ENCODE data around the gene SLC45A1. TPM values are rescaled to one million over a fixed set of nuclear protein-coding genes. Genes with fewer than 3 reads are reported as not detected.
A peak's percentile ranks its signal among the peaks of the same experiment; 100 is the strongest.

The SLC45A1 gene
- total RNA-seq, 1 experiment from 2014 or later = 13.8 TPM

DNA sequence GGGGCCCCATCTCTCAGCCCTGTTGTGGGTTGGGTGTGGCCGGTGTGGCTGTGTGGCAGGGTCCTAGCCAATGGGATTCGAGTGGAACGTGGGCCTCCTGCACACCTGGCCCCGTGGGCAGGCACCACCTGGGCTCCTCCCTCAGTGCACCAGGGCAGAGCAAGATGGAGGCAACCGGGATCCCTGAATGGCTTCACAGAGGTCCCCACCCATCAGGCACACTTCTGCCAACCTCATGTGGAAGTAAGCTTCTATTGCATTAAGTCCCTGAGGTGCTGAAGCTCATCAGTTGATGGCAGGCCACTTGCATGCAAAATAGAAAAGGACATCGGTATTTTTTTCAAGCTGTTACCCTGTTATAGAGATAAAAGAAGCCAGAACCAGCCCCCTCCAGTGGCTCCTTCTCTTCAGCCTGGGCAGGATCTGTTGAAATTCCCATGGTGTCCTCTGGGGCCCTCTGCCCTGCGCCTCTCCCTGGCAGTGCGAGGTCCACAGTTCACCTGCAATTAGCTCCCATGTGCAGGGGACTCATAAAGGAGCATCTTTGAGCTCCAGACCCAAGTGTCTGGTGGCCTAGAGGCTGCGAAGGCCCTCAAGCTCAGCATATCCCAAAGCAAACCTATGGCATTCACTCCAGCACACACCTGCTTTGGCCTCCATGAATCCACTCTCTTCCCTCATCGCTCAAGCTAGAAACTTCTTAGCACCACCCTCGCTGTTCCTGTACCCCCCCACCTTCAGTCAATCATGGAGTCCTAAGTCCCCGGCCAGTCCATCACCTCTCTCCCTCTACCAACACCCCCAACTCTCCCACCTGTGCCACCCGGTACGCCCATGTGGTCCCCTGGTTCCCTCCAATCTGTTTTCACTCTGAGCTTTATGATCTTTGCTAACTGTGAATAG, 2.1 kb upstream of the SLC45A1 start:
- Histone ChIP-seq H3K36me3 (ENCODE audit: control insufficient read depth in 1 of 2, insufficient read depth in 2 of 2, low read length in 2 of 2) (no peaks in the 10 kb centered on the region), H3K9ac (ENCODE audit: low read length) (peak overlapping the region; percentile 38; the same call in 1 of the 2 replicates), H3K27ac (ENCODE audit: low read depth, low read length) (peak overlapping the region; percentile 30; the same call in 1 of the 2 replicates), H3K79me2 (ENCODE audit: insufficient read depth, low read length) (peaks cover 6% of the 10 kb centered on the region; the same call in 1 of the 2 replicates), H3K4me1 (ENCODE audit: control insufficient read depth in 1 of 2, insufficient read depth in 2 of 2, low read length in 2 of 2) (peaks cover 29 to 60% of the 10 kb centered on the region in 2 experiments), H3K27me3 (ENCODE audit: insufficient read depth, low read length) (no peaks in the 10 kb centered on the region), H2AFZ (ENCODE audit: low read depth, low read length, poor library complexity, severe bottlenecking) (peak overlapping the region; percentile 74), H3K9me3 (ENCODE audit: control insufficient read depth in 1 of 2, insufficient read depth in 1 of 2, low read depth in 1 of 2, low read length in 2 of 2) (peaks cover 0 to 11% of the 10 kb centered on the region in 2 experiments; a peak in 1 of 4 replicates), H3K4me3 (replicated peaks in 1 of 2; ENCODE audit: low read depth in 1 of 2, low read length in 2 of 2) (no peak overlapping the region), H3K9me2 (ENCODE audit: insufficient read depth) (no peaks in the 10 kb centered on the region), H4K20me1 (ENCODE audit: insufficient read depth) (no peaks in the 10 kb centered on the region), H3K4me2 (ENCODE audit: low read length) (peak overlapping the region; percentile 56)
- ATAC-seq (peak; percentile 49), DNase-seq (ENCODE audit: low read depth, low spot score) (no peak)
- intact Hi-C loops (cut with micrococcal nuclease) = loop anchor here (2.0 to 10.0 kb wide), 3 partner anchors 134 to 295 kb away; no protein-coding TSS in a partner anchor
- ChIA-PET RAD21 (ENCODE audit: low non-redundant PET in 1 of 2, low total read pairs in 2 of 2, uncharacterized antibody in 2 of 2, unreplicated experiment in 2 of 2) (interaction anchor here (0.5 to 3.2 kb wide), 5 partner anchors 143 to 341 kb away, joined by 3 to 10 read pairs (median 4); no protein-coding TSS in a partner anchor), POLR2A (interaction anchor here (0.8 to 2.6 kb wide), 9 partner anchors 104 to 292 kb away, joined by 3 to 22 read pairs (median 5); no protein-coding TSS in a partner anchor), CTCF (interaction anchor here (0.8 to 3.5 kb wide), 11 partner anchors 31 to 340 kb away, joined by 3 to 62 read pairs (median 7); no protein-coding TSS in a partner anchor)
- no TSS peak for BruUV-seq (replicated peaks)
- no peak for TF ChIP-seq CEBPB (IDR thresholded peaks at IDR 0.05; ENCODE audit: low read depth)
- TF ChIP-seq ELF1 (IDR thresholded peaks at IDR 0.05; ENCODE audit: borderline replicate concordance, low read depth) = no peak
- TF ChIP-seq, protein P1, sequence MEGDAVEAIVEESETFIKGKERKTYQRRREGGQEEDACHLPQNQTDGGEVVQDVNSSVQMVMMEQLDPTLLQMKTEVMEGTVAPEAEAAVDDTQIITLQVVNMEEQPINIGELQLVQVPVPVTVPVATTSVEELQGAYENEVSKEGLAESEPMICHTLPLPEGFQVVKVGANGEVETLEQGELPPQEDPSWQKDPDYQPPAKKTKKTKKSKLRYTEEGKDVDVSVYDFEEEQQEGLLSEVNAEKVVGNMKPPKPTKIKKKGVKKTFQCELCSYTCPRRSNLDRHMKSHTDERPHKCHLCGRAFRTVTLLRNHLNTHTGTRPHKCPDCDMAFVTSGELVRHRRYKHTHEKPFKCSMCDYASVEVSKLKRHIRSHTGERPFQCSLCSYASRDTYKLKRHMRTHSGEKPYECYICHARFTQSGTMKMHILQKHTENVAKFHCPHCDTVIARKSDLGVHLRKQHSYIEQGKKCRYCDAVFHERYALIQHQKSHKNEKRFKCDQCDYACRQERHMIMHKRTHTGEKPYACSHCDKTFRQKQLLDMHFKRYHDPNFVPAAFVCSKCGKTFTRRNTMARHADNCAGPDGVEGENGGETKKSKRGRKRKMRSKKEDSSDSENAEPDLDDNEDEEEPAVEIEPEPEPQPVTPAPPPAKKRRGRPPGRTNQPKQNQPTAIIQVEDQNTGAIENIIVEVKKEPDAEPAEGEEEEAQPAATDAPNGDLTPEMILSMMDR (IDR thresholded peaks at IDR 0.05 in 2 of 3, conservative IDR thresholded peaks at IDR 0.05 in 1 of 3; ENCODE audit: borderline replicate concordance in 1 of 3, insufficient read depth in 1 of 3, low read depth in 2 of 3, low read length in 2 of 3) = peak in 2 of 3 experiments; percentile 55 to 56; a peak in 4 of 6 replicates
- no peak for TF ChIP-seq POLR2AphosphoS5 (IDR thresholded peaks at IDR 0.05; ENCODE audit: low read depth, low read length)
- no peak for TF ChIP-seq TCF7L2 (IDR thresholded peaks at IDR 0.05; ENCODE audit: borderline replicate concordance, extremely low read depth, insufficient read depth, insufficient read length)
- TF ChIP-seq, protein P2, sequence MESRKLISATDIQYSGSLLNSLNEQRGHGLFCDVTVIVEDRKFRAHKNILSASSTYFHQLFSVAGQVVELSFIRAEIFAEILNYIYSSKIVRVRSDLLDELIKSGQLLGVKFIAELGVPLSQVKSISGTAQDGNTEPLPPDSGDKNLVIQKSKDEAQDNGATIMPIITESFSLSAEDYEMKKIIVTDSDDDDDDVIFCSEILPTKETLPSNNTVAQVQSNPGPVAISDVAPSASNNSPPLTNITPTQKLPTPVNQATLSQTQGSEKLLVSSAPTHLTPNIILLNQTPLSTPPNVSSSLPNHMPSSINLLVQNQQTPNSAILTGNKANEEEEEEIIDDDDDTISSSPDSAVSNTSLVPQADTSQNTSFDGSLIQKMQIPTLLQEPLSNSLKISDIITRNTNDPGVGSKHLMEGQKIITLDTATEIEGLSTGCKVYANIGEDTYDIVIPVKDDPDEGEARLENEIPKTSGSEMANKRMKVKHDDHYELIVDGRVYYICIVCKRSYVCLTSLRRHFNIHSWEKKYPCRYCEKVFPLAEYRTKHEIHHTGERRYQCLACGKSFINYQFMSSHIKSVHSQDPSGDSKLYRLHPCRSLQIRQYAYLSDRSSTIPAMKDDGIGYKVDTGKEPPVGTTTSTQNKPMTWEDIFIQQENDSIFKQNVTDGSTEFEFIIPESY (IDR thresholded peaks at IDR 0.05; ENCODE audit: extremely low read depth, insufficient replicate concordance, low read length) = no peak
- no peak for TF ChIP-seq SIN3A (IDR thresholded peaks at IDR 0.05; ENCODE audit: low read depth)

Data from HCT116 (cell line).